H9 (cell line): ENCODE results near the gene B9D1. TPM values are rescaled to one million over a fixed set of nuclear protein-coding genes. Genes with fewer than 3 reads are reported as not detected.

Source experiments
- DNase-seq: peaks from one replicate; pipeline ENCODE4 v3.0.0-alpha.2; 2017
- H2AFZ ChIP-seq: one replicate; pipeline ENCODE4 v1.6.1; 2013; ENCODE audit warnings: mild to moderate bottlenecking, low read length, control low read depth, moderate library complexity
- H2AK5ac ChIP-seq: 2 replicates; pipeline ENCODE4 v1.6.1; 2013; ENCODE audit warnings: low read length, control low read depth, mixed read lengths; ENCODE audit not compliant: insufficient read length
- H2BK120ac ChIP-seq: one replicate; pipeline ENCODE4 v1.6.1; 2013; ENCODE audit warnings: low read depth, mild to moderate bottlenecking, low read length, control low read depth, inconsistent platforms; ENCODE audit not compliant: poor library complexity, severe bottlenecking
- H2BK12ac ChIP-seq: 2 replicates; pipeline ENCODE4 v1.6.1; 2013; ENCODE audit warnings: low read length, control low read depth, mixed read lengths, low read depth; ENCODE audit not compliant: insufficient read length
- H2BK15ac ChIP-seq: 2 replicates; pipeline ENCODE4 v1.6.1; 2013; ENCODE audit warnings: low read depth, low read length, control low read depth
- H2BK20ac ChIP-seq: one replicate; pipeline ENCODE4 v1.6.1; 2013; ENCODE audit warnings: low read depth, mild to moderate bottlenecking, low read length, control low read depth, inconsistent platforms; ENCODE audit not compliant: poor library complexity, severe bottlenecking
- H2BK5ac ChIP-seq: 2 replicates; pipeline ENCODE4 v1.6.1; 2013; ENCODE audit warnings: low read length, control low read depth, mixed read lengths; ENCODE audit not compliant: insufficient read length
- H3K14ac ChIP-seq: 2 replicates; pipeline ENCODE4 v1.6.1; 2013; ENCODE audit warnings: low read length, control low read depth; ENCODE audit not compliant: insufficient read depth
- H3K18ac ChIP-seq: 2 replicates; pipeline ENCODE4 v1.6.1; 2013; ENCODE audit warnings: low read depth, mild to moderate bottlenecking, mixed read lengths, low read length, control low read depth; ENCODE audit not compliant: insufficient read length
- H3K23ac ChIP-seq: 2 replicates; pipeline ENCODE4 v1.6.1; 2013; ENCODE audit warnings: low read length, control low read depth, mixed read lengths, low read depth; ENCODE audit not compliant: insufficient read length
- H3K23me2 ChIP-seq: 2 replicates; pipeline ENCODE4 v1.6.1; 2013; ENCODE audit warnings: low read depth, mild to moderate bottlenecking, mixed read lengths, low read length, control low read depth; ENCODE audit not compliant: insufficient read length, poor library complexity, severe bottlenecking
- H3K27ac ChIP-seq: 2 replicates; pipeline ENCODE4 v1.5.1; 2013; ENCODE audit warnings: low read length, control low read depth, mixed read lengths, low read depth; ENCODE audit not compliant: insufficient read length
- H3K27me3 ChIP-seq: 2 replicates; pipeline ENCODE4 v1.6.1; 2013; ENCODE audit warnings: low read length, control low read depth, inconsistent platforms; ENCODE audit not compliant: insufficient read depth
- H3K4ac ChIP-seq: 2 replicates; pipeline ENCODE4 v1.6.1; 2013; ENCODE audit warnings: low read depth, mild to moderate bottlenecking, control low read depth, inconsistent platforms, low read length, moderate library complexity
- H3K4me1 ChIP-seq: 2 replicates; pipeline ENCODE4 v1.6.1; 2013; ENCODE audit warnings: low read length, control low read depth, inconsistent platforms; ENCODE audit not compliant: insufficient read depth
- H3K4me2 ChIP-seq: 2 replicates; pipeline ENCODE4 v1.6.1; 2013; ENCODE audit warnings: low read length, control low read depth, mixed read lengths; ENCODE audit not compliant: insufficient read length, insufficient read depth
- H3K56ac ChIP-seq: 2 replicates; pipeline ENCODE4 v1.6.1; 2013; ENCODE audit warnings: low read depth, mild to moderate bottlenecking, mixed read lengths, low read length, control low read depth; ENCODE audit not compliant: insufficient read length
- H3K79me1 ChIP-seq: 2 replicates; pipeline ENCODE4 v1.6.1; 2013; ENCODE audit warnings: low read depth, mild to moderate bottlenecking, moderate library complexity, low read length, control low read depth, inconsistent platforms; ENCODE audit not compliant: insufficient read depth, poor library complexity, severe bottlenecking
- H3K79me2 ChIP-seq: 2 replicates; pipeline ENCODE4 v1.6.1; 2013; ENCODE audit warnings: low read length, control low read depth, inconsistent platforms; ENCODE audit not compliant: insufficient read depth
- H3K9ac ChIP-seq: 2 replicates; pipeline ENCODE4 v1.6.1; 2013; ENCODE audit warnings: low read length, control low read depth, mixed read lengths; ENCODE audit not compliant: insufficient read length; ENCODE audit errors: extremely low read depth
- H3K9me3 ChIP-seq: one replicate; pipeline ENCODE4 v1.6.1; 2013; ENCODE audit warnings: low read depth, low read length, inconsistent platforms; ENCODE audit not compliant: control insufficient read depth
- H3T11ph ChIP-seq: one replicate; pipeline ENCODE4 v1.6.1; 2013; ENCODE audit warnings: mild to moderate bottlenecking, low read length, control low read depth, inconsistent platforms
- H4K20me1 ChIP-seq: one replicate; pipeline ENCODE4 v1.6.1; 2013; ENCODE audit not compliant: control insufficient read depth, insufficient read length, insufficient read depth
- H4K5ac ChIP-seq: 2 replicates; pipeline ENCODE4 v1.6.1; 2013; ENCODE audit warnings: low read depth, mild to moderate bottlenecking, mixed read lengths, low read length, control low read depth; ENCODE audit not compliant: insufficient read length
- H4K8ac ChIP-seq: replicated peaks from 2 replicates; pipeline ENCODE4 v1.6.1; 2013; ENCODE audit warnings: low read length, control low read depth, mixed read lengths, low read depth; ENCODE audit not compliant: insufficient read length
- H4K91ac ChIP-seq: 2 replicates; pipeline ENCODE4 v1.6.1; 2013; ENCODE audit warnings: low read depth, mild to moderate bottlenecking, moderate library complexity, mixed read lengths, low read length, control low read depth; ENCODE audit not compliant: insufficient read length
- H3K27ac Mint-ChIP-seq, 3 experiments: 2 replicates in 2 of 3; 3 replicates in 1 of 3; pipeline ENCODE4 v1.8.0; 2020 to 2021; ENCODE audit warnings: mixed read lengths in 3 of 3, mild to moderate bottlenecking in 1 of 3, moderate library complexity in 1 of 3
- H3K27me3 Mint-ChIP-seq: 2 replicates; pipeline ENCODE4 v1.8.0; 2021; ENCODE audit warnings: low read depth, mild to moderate bottlenecking, moderate library complexity, mixed read lengths
- H3K36me3 Mint-ChIP-seq, 3 experiments: 2 replicates in 2 of 3; 3 replicates in 1 of 3; pipeline ENCODE4 v1.8.0; 2020 to 2021; ENCODE audit warnings: low read depth in 3 of 3, mixed read lengths in 3 of 3; ENCODE audit not compliant: insufficient read depth in 1 of 3
- H3K4me1 Mint-ChIP-seq, 2 experiments: 2 replicates each; pipeline ENCODE4 v1.8.0; 2020; ENCODE audit warnings: mixed read lengths in 2 of 2
- H3K4me3 Mint-ChIP-seq, 2 experiments: 2 replicates in 1 of 2; 3 replicates in 1 of 2; pipeline ENCODE4 v1.8.0; 2020 to 2021; ENCODE audit warnings: mild to moderate bottlenecking in 2 of 2, mixed read lengths in 2 of 2, moderate library complexity in 1 of 2
- H3K9me3 Mint-ChIP-seq, 2 experiments: 2 replicates in 1 of 2; 3 replicates in 1 of 2; pipeline ENCODE4 v1.8.0; 2020; ENCODE audit warnings: mild to moderate bottlenecking in 2 of 2, mixed read lengths in 2 of 2, moderate library complexity in 1 of 2
- CTCF ChIP-seq: fragments of 200-600 bp; sonication (generic); conservative IDR thresholded peaks from 3 replicates; pipeline ENCODE4 v1.8.0; 2021; ENCODE audit warnings: antibody characterized with exemption, mild to moderate bottlenecking
- WGBS: extraction: QIAGEN DNeasy Blood & Tissue Kit; methylation state at CpG from one replicate; pipeline ENCODE4 v1.1.7; 2013; ENCODE audit warnings: missing lambda C conversion rate, low lambda C conversion rate, mixed read lengths; ENCODE audit not compliant: insufficient read length; ENCODE audit errors: extremely low coverage; 5-methylcytosine and 5-hydroxymethylcytosine counted together
- total RNA-seq: library from RNA; stranded (reverse); gene quantifications from 2 replicates; pipeline ENCODE4 v1.2.1, GENCODE V29; 2021

B9D1 gene
- total RNA-seq, 1 experiment from 2014 or later: 30.4 TPM

DNA sequence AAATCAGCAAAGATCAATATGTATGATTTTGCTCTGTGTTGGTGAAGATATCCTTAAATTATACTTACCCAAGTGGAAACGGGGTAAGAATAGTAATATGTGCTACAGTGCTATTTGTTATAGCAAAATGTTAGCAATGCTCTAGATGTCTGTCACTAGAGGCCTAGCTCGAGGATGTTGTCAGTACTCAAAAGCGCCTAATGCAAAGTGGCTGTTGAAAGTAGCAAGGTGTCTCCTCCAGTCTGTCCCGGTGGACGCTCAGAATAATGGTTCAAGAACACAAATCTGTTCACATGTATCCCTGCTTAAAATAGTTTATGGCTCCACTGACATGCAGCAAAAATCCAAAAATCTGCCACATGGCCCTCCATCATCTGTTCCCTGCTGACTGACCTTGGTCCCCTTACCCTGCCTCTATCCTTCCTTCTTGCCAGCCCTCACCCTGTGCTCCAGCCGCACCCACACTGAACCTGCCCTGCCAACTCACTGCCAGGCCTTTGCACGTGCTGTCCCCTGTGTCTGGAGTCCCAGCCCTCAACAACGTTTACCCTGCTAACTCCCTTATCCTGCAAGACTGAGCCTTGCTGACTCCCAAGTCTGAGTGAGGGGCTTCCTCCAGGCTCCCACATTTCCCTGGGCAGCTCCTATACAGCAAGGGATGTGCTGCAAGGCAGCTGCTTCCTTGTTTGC, 38.9 kb upstream of the B9D1 start:
- Histone ChIP-seq H2BK12ac (no peak overlapping the region), H3K56ac (no peak overlapping the region), H2BK120ac (no peak overlapping the region), H4K91ac (no peak overlapping the region), H3K79me2 (no peaks in the 10 kb centered on the region), H3K14ac (no peak overlapping the region), H3K4me1 (no peaks in the 10 kb centered on the region; the same call in 1 of the 2 replicates), H3K4me2 (no peak overlapping the region), H4K20me1 (no peaks in the 10 kb centered on the region), H4K8ac (no peak overlapping the region), H2BK15ac (no peak overlapping the region), H3K18ac (no peak overlapping the region), H3K23me2 (no peaks in the 10 kb centered on the region), H3T11ph (no peak overlapping the region), H3K27me3 (no peaks in the 10 kb centered on the region), H3K27ac (no peak overlapping the region), H2BK5ac (no peak overlapping the region), H3K9ac (no peak overlapping the region), H3K4ac (no peak overlapping the region), H2BK20ac (no peak overlapping the region), H3K23ac (no peak overlapping the region), H3K9me3 (no peaks in the 10 kb centered on the region), H2AFZ (no peak overlapping the region), H2AK5ac (no peak overlapping the region), H4K5ac (no peak overlapping the region), H3K79me1 (no peaks in the 10 kb centered on the region)
- no peak for TF ChIP-seq CTCF
- no CpG with 5 or more reads among the region's 8 CpGs for WGBS
- H3K27ac Mint-ChIP-seq: no peak overlapping the region; a peak in 1 of 7 replicates
- H3K9me3 Mint-ChIP-seq: no peaks in the 10 kb centered on the region; a peak in 1 of 5 replicates
- peaks cover 0 to 4% (median 0%) of the 10 kb centered on the region in 3 experiments; a peak in 1 of 7 replicates for H3K36me3 Mint-ChIP-seq
- H3K27me3 Mint-ChIP-seq: no peaks in the 10 kb centered on the region; the same call in 1 of the 2 replicates
- DNase-seq: no peak
- no peak overlapping the region for H3K4me3 Mint-ChIP-seq
- peaks cover 9 to 18% of the 10 kb centered on the region in 2 experiments for H3K4me1 Mint-ChIP-seq
